GM12874 (cell line): ENCODE data around the gene CDH10.
A peak's percentile ranks its signal among the peaks of the same experiment; 100 is the strongest.

Source experiments
- TF ChIP-seq, protein P1 (sequence below): IDR thresholded peaks from 2 replicates; pipeline ENCODE4 v1.5.1; 2011; ENCODE audit warnings: low read depth, mild to moderate bottlenecking, control low read depth, low read length, moderate library complexity; ENCODE audit not compliant: insufficient read depth

CDH10 gene

GRCh38 chr5:24643880-24644279, 898 bp downstream of the CDH10 start:
- TF ChIP-seq, protein P1, sequence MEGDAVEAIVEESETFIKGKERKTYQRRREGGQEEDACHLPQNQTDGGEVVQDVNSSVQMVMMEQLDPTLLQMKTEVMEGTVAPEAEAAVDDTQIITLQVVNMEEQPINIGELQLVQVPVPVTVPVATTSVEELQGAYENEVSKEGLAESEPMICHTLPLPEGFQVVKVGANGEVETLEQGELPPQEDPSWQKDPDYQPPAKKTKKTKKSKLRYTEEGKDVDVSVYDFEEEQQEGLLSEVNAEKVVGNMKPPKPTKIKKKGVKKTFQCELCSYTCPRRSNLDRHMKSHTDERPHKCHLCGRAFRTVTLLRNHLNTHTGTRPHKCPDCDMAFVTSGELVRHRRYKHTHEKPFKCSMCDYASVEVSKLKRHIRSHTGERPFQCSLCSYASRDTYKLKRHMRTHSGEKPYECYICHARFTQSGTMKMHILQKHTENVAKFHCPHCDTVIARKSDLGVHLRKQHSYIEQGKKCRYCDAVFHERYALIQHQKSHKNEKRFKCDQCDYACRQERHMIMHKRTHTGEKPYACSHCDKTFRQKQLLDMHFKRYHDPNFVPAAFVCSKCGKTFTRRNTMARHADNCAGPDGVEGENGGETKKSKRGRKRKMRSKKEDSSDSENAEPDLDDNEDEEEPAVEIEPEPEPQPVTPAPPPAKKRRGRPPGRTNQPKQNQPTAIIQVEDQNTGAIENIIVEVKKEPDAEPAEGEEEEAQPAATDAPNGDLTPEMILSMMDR, result no peak

DNA sequence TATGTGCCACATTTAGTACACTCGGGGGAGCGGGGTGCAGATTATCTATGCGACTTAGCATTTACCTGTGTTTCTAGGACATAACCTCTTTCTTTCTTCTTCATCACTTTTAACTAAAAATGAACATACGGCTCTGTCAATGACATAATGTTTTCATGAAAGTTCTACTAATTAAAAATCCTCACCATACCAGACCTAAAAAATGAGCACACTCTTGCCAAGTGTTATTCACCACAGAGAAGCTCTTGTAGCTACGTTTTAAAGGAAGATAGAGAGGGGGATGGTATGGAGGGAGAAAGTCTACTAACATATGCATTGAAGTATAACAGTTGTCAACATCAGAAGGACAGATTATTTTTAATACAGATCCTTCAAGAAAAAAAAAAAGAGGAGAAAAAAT, 1.6 kb downstream of the CDH10 start:
- TF ChIP-seq, protein P1, result no peak

- TF ChIP-seq, protein P1, result peak; percentile 15; the same call in 1 of the 2 replicates
Measured at GRCh38 chr5:24642022-24642421, 2.8 kb downstream of the CDH10 start.

- TF ChIP-seq, protein P1, result no peak
Measured at GRCh38 chr5:24635209-24635608, 9.6 kb downstream of the CDH10 start.

GRCh38 chr5:24633715-24634325, 11.0 kb downstream of the CDH10 start:
- TF ChIP-seq, protein P1, result peak; percentile 22; the same call in 1 of the 2 replicates

GRCh38 chr5:24632353-24632752, 12.4 kb downstream of the CDH10 start:
- TF ChIP-seq, protein P1, result no peak

DNA sequence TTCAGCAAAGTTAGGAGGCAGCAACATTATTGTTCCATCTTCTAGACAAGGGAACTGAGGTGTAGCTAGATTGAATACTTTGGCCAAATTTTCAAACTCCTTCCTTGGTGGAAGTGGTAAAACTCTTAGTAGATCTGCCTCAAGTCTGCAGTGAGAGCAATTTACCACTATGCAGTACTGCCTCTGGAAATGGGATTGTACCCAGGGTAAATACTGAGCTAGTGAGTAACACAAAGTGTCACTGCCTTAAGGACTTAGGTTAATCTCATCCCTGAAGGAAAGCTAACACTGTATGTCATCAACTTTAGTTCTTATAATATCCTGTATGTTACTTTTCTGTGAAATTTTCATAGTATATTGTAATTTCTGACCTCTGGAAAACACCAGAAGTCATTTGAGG, 13.9 kb downstream of the CDH10 start:
- TF ChIP-seq, protein P1, result no peak
